Psoas muscle (tissue), 8 donors: ENCODE data around the gene PRRT1B. TPM values are rescaled to one million over a fixed set of nuclear protein-coding genes. Genes with fewer than 3 reads are reported as not detected.

Experiments
- ATAC-seq, 4 donors: fragments of 200-7000 bp; cut with Tn5 transposase; one replicate each; pipeline ENCODE4 v1.9.1; 2020; ENCODE audit warnings: moderate library complexity in 3 of 4, mild to moderate bottlenecking in 2 of 4
- DNase-seq, 2 donors: peaks; one replicate each; pipeline ENCODE4 v3.0.0-alpha.2; 2020
- H3K27ac ChIP-seq: fragments of 200-600 bp; one replicate; pipeline ENCODE4 v1.8.0; 2022
- H3K27me3 ChIP-seq, 3 donors: fragments of 200-600 bp in 1 of 3; one replicate each; pipeline versions ENCODE4 v1.6.1 to v1.8.0; 2013 to 2022; ENCODE audit warnings: low read length in 2 of 3, mild to moderate bottlenecking in 2 of 3, moderate library complexity in 1 of 3; ENCODE audit not compliant: insufficient read depth in 3 of 3
- H3K36me3 ChIP-seq, 2 donors: fragments of 200-600 bp in 1 of 2; one replicate each; pipeline versions ENCODE4 v1.6.1 to v1.8.0; 2013 to 2022; ENCODE audit warnings: low read depth in 1 of 2, mild to moderate bottlenecking in 1 of 2, moderate library complexity in 1 of 2; ENCODE audit not compliant: insufficient read depth in 1 of 2
- H3K4me1 ChIP-seq: fragments of 200-600 bp; one replicate; pipeline ENCODE4 v1.8.0; 2022
- H3K4me3 ChIP-seq: fragments of 200-600 bp; one replicate; pipeline ENCODE4 v1.8.0; 2022; ENCODE audit warnings: mild to moderate bottlenecking
- H3K9me3 ChIP-seq: fragments of 200-600 bp; one replicate; pipeline ENCODE4 v1.8.0; 2022
- CTCF ChIP-seq: fragments of 200-600 bp; IDR thresholded peaks from one replicate; pipeline ENCODE4 v1.8.0; 2022; ENCODE audit warnings: antibody characterized with exemption
- WGBS, 3 donors: extraction: QIAGEN DNeasy Blood & Tissue Kit; methylation state at CpG; one replicate each; pipeline versions ENCODE4 v1.1.6 to v1.1.7; 2013; 5-methylcytosine and 5-hydroxymethylcytosine counted together
- intact Hi-C, 2 donors: fragments of 100-400 bp; cut with DNase I; formaldehyde crosslinking; loops; one replicate each; pipeline versions ENCODE4 v1.11.0 to v1.14.2; 2022
- polyA plus RNA-seq, 3 donors: library from polyadenylated mRNA; stranded (reverse); fragments of 200-250 nt; gene quantifications; one replicate each; pipeline ENCODE4 v1.2.3, GENCODE V29; 2013
- total RNA-seq, 4 donors: library from RNA; stranded (reverse); fragmentation: NEBNext Ultra II Directional in 2 of 4; extraction: Animal tissue kit (Norgen Biotek cat#: 25700) in 2 of 4; gene quantifications; one replicate each; pipeline versions ENCODE4 v1.2.1 to v1.2.4, GENCODE V29; 2021 to 2023
- donor health status: healthy with polysubstance abuse.
- donor health status: DM: no; HTN: no; CAD: no; lungs with moderate emphysema.
- donor health status: Bipolar disorder and iron deficiency.
- donor health status: healthy.
- donor health status: DM: yes; HTN: yes; CAD: no.
- donor health status: DM: no; HTN: no; CAD: no.
- donor health status: DM: no; HTN: no; CAD: no.
- donor health status: DM: yes; HTN: yes; CAD: no.

PRRT1B gene
- total and polyA plus RNA-seq, 7 donors: not detected

GRCh38 chr9:131595696-131596429 lies 50.5 kb downstream of the PRRT1B start:
- no peak for TF ChIP-seq CTCF
- DNase-seq (no peak), ATAC-seq (no peak)
- intact Hi-C loops: loop anchor here in 1 of 2 donors (10.0 kb wide), 1 partner anchor 659 kb away; no protein-coding TSS in a partner anchor
- peaks cover 24% of the 10 kb centered on the region for H3K4me1 ChIP-seq
- peak overlapping the region; percentile 23 for H3K27ac ChIP-seq
- no peak overlapping the region for H3K4me3 ChIP-seq
- no peaks in the 10 kb centered on the region for H3K27me3 ChIP-seq
- 88 to 90% (median 89%) methylated on average over 20 of the region's 20 CpGs for WGBS, 3 donors
- peaks cover 7 to 79% of the 10 kb centered on the region in 2 donors for H3K36me3 ChIP-seq
- H3K9me3 ChIP-seq: no peaks in the 10 kb centered on the region

- Histone ChIP-seq H3K27me3 (no peaks in the 10 kb centered on the region), H3K27ac (no peak overlapping the region), H3K4me3 (no peak overlapping the region), H3K36me3 (peaks cover 7 to 82% of the 10 kb centered on the region in 2 donors), H3K4me1 (peaks cover 19% of the 10 kb centered on the region), H3K9me3 (no peaks in the 10 kb centered on the region)
- ATAC-seq (no peak), DNase-seq (no peak)
- WGBS, 3 donors: 98 to 99% (median 98%) methylated on average over 4 of the region's 4 CpGs
- intact Hi-C loops: loop anchor here in 1 of 2 donors (10.0 kb wide), 1 partner anchor 658 kb away; no protein-coding TSS in a partner anchor
- no peak for TF ChIP-seq CTCF
Observed at GRCh38 chr9:131596430-131596743, 51.1 kb downstream of the PRRT1B start.

GRCh38 chr9:131597246-131597645 lies 51.9 kb downstream of the PRRT1B start:
- no peaks in the 10 kb centered on the region for H3K9me3 ChIP-seq
- intact Hi-C loops: loop anchor here in 1 of 2 donors (10.0 kb wide), 1 partner anchor 658 kb away; no protein-coding TSS in a partner anchor
- ATAC-seq: no peak
- peaks cover 17% of the 10 kb centered on the region for H3K4me1 ChIP-seq
- no peaks in the 10 kb centered on the region for H3K27me3 ChIP-seq
- no peak for DNase-seq
- no peak overlapping the region for H3K27ac ChIP-seq
- H3K4me3 ChIP-seq: no peak overlapping the region
- 93 to 96% (median 95%) methylated on average over 7 of the region's 7 CpGs for WGBS, 3 donors
- TF ChIP-seq CTCF: no peak
- H3K36me3 ChIP-seq: peaks cover 12 to 86% of the 10 kb centered on the region in 2 donors

GRCh38 chr9:131598121-131598520 lies 52.8 kb downstream of the PRRT1B start:
- Histone ChIP-seq H3K9me3 (no peaks in the 10 kb centered on the region), H3K4me1 (peaks cover 14% of the 10 kb centered on the region), H3K4me3 (no peak overlapping the region), H3K36me3 (peaks cover 12 to 89% of the 10 kb centered on the region in 2 donors), H3K27me3 (no peaks in the 10 kb centered on the region), H3K27ac (no peak overlapping the region)
- ATAC-seq (no peak), DNase-seq (peak in 1 of 2 donors; percentile 36)
- 82 to 85% (median 84%) methylated on average over 17 of the region's 17 CpGs for WGBS, 3 donors
- intact Hi-C loops: loop anchor here in 1 of 2 donors (10.0 kb wide), 1 partner anchor 657 kb away; no protein-coding TSS in a partner anchor
- TF ChIP-seq CTCF: no peak
